Transverse colon (tissue), 4 donors: ENCODE results near the gene TARBP2. TPM values are rescaled to one million over a fixed set of nuclear protein-coding genes. Genes with fewer than 3 reads are reported as not detected.

ENCODE experiments used
- DNase-seq: peaks from one replicate; pipeline ENCODE4 v3.0.0-alpha.2; 2019
- H3K27ac ChIP-seq, 4 donors: fragments of 200-600 bp; sonication (generic); 2 replicates each; pipeline ENCODE4 v1.5.1; 2016 to 2018; ENCODE audit warnings: inconsistent platforms in 4 of 4
- H3K27me3 ChIP-seq: fragments of 200-600 bp; sonication (generic); 2 replicates; pipeline ENCODE4 v1.5.1; 2017; ENCODE audit warnings: inconsistent platforms
- H3K36me3 ChIP-seq, 4 donors: fragments of 200-600 bp; sonication (generic); 2 replicates each; pipeline ENCODE4 v1.5.1; 2017 to 2019; ENCODE audit warnings: inconsistent platforms in 4 of 4
- H3K4me1 ChIP-seq, 4 donors: fragments of 200-600 bp; sonication (generic); 2 replicates each; pipeline ENCODE4 v1.5.1; 2017 to 2020; ENCODE audit warnings: inconsistent platforms in 4 of 4
- H3K4me3 ChIP-seq, 4 donors: fragments of 200-600 bp; sonication (generic); 1 replicate in 1 of 4; 2 replicates in 3 of 4; pipeline versions ENCODE4 v1.5.1 to v1.6.1; 2017 to 2019; ENCODE audit warnings: inconsistent platforms in 4 of 4
- H3K9me3 ChIP-seq, 2 donors: fragments of 200-600 bp; sonication (generic); 2 replicates each; pipeline ENCODE4 v1.5.1; 2017 to 2019; ENCODE audit warnings: inconsistent platforms in 2 of 2
- EP300 ChIP-seq: sonication (generic); formaldehyde crosslinking; IDR thresholded peaks from one replicate; pipeline ENCODE4 v1.6.1; 2017; ENCODE audit warnings: antibody characterized with exemption, low read depth
- POLR2A ChIP-seq: fragments of 450-650 bp; IDR thresholded peaks from one replicate; pipeline ENCODE4 v1.6.1; 2016; ENCODE audit warnings: antibody characterized with exemption, mild to moderate bottlenecking, moderate library complexity
- POLR2AphosphoS5 ChIP-seq, 3 donors: sonication (generic); formaldehyde crosslinking; IDR thresholded peaks; one replicate each; pipeline ENCODE4 v1.6.1; 2016; ENCODE audit warnings: antibody characterized with exemption in 3 of 3
- WGBS, 2 donors: methylation state at CpG; one replicate each; pipeline ENCODE4 v1.1.5; 2018; ENCODE audit warnings: low coverage in 1 of 2; 5-methylcytosine and 5-hydroxymethylcytosine counted together
- in situ Hi-C, 4 donors: fragments of 200-750 bp; cut with MboI; loops; one replicate each; pipeline versions ENCODE4 v1.15.0 to v1.15.1; 2017; ENCODE audit warnings: low sequenced_read_pairs in 3 of 4, low pct_ligation_motif_present in 1 of 4, low pct_unique_long_range_greater_than_20kb in 1 of 4
- intact Hi-C: fragments of 100-400 bp; cut with DNase I; formaldehyde crosslinking; loops from one replicate; pipeline ENCODE4 v1.15.1; 2023; ENCODE audit warnings: low total_unique reads
- total RNA-seq, 4 donors: library from RNA; depleted of rRNA; stranded (reverse); fragments of >200 nt; gene quantifications; one replicate each; pipeline ENCODE4 v1.1.0, GENCODE V29; 2016
- TF ChIP-seq, protein P1 (sequence below), 5 experiments: fragments of 200-600 bp in 3 of 5; fragments of 450-650 bp in 2 of 5; sonication (generic) in 3 of 5; IDR thresholded peaks; 1 replicate in 2 of 5; 2 replicates in 3 of 5; pipeline ENCODE4 v1.5.1; 2016 to 2017; ENCODE audit warnings: antibody characterized with exemption in 5 of 5, inconsistent platforms in 3 of 5, mild to moderate bottlenecking in 2 of 5, moderate library complexity in 1 of 5

The TARBP2 gene
- total RNA-seq, 4 donors from 2014 or later = 22.4 to 37.0 (median 34.1) TPM

DNA sequence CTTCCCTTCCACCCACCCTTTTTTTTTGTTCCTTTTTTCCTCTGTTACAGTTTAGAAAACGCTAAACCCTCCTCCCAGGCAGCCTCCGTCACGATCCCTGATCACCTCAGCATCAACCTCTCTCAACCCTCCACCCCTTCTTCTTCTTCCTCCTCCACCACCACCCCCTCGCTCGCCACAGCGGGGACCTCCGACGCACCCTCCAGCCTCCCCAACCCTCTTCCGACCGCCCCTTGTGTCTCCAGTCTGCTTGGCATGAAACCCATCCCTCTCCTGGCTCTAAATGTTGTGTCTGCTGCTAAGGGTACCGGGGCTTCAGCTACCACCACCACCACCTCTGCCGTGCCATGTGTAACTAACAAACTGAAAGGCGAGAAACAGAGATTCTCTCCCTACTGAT is 26.3 kb upstream of the TARBP2 start:
- TF ChIP-seq EP300 = no peak
- TF ChIP-seq, protein P1, sequence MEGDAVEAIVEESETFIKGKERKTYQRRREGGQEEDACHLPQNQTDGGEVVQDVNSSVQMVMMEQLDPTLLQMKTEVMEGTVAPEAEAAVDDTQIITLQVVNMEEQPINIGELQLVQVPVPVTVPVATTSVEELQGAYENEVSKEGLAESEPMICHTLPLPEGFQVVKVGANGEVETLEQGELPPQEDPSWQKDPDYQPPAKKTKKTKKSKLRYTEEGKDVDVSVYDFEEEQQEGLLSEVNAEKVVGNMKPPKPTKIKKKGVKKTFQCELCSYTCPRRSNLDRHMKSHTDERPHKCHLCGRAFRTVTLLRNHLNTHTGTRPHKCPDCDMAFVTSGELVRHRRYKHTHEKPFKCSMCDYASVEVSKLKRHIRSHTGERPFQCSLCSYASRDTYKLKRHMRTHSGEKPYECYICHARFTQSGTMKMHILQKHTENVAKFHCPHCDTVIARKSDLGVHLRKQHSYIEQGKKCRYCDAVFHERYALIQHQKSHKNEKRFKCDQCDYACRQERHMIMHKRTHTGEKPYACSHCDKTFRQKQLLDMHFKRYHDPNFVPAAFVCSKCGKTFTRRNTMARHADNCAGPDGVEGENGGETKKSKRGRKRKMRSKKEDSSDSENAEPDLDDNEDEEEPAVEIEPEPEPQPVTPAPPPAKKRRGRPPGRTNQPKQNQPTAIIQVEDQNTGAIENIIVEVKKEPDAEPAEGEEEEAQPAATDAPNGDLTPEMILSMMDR (IDR thresholded peaks at IDR 0.05) = no peak
- no peak for TF ChIP-seq POLR2AphosphoS5 (IDR thresholded peaks at IDR 0.05)
- no peak for TF ChIP-seq POLR2A
- in situ Hi-C loops (no loop called here), intact Hi-C loops (no loop called here)
- Histone ChIP-seq H3K4me1 (peaks cover 0 to 26% (median 9%) of the 10 kb centered on the region in 4 donors), H3K27ac (peak overlapping the region in 2 of 4 donors; percentile 4 to 20), H3K4me3 (no peak overlapping the region), H3K9me3 (no peaks in the 10 kb centered on the region), H3K27me3 (no peaks in the 10 kb centered on the region), H3K36me3 (peaks cover 0 to 89% (median 47%) of the 10 kb centered on the region in 4 donors)
- no peak for DNase-seq
- 51 to 66% methylated on average over 5 to 13 of the region's 13 CpGs for WGBS, 2 donors

DNA sequence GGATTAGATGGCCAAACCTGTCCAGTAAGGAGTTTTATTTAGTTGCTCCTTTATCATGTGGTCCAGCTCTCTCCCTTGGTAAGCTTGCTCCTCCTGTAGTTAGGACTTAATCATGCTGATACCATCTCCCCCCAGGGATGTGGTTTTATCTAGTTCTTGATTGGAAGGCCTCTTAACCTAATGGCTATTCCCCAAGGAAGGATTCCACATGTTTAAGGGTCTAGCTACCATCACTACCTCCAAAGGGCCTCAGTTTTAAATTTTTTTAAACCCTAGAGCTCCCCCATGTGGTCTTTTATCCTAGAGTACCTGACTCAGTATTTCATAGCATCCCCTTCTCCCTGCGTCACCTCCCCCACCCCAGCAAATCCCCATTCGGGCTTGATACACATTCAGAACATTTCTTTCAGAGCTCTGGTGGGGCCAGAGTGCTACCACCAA is 24.3 kb upstream of the TARBP2 start:
- no peaks in the 10 kb centered on the region for H3K27me3 ChIP-seq
- no peak overlapping the region for H3K4me3 ChIP-seq
- no peaks in the 10 kb centered on the region for H3K9me3 ChIP-seq
- no peak for DNase-seq
- TF ChIP-seq, protein P1 (IDR thresholded peaks at IDR 0.05) = peak in 1 of 5 experiments; percentile 10
- TF ChIP-seq EP300 = no peak
- H3K36me3 ChIP-seq = peaks cover 0 to 88% (median 43%) of the 10 kb centered on the region in 4 donors
- no peak overlapping the region for H3K27ac ChIP-seq
- WGBS, 2 donors = 60 to 72% methylated on average over 2 of the region's 2 CpGs
- intact Hi-C loops (no loop called here), in situ Hi-C loops (no loop called here)
- H3K4me1 ChIP-seq = peaks cover 0 to 22% (median 9%) of the 10 kb centered on the region in 4 donors

DNA sequence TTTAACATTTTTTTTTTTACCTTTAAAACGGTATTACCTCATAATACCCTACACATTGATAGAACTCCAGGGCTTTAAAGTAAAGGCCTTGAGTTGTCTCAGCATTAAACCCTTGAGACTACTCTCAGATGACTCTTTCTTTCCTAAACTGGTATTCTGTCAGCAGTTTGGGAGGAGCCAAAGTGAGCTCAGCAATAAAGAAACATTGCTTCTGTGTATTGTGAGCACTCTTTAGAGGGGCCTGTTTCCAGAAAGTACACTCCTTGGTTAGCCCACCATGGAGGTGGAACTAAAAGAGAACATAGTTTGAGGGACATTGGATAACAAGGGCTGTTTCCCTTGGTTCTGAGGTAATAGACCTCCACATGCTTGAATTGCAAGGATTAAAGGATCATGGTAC is 22.2 kb upstream of the TARBP2 start:
- in situ Hi-C loops = no loop called here
- WGBS, 2 donors = 47 to 57% methylated on average over 1 of the region's 1 CpG
- peak overlapping the region in 1 of 4 donors; percentile 36 for H3K27ac ChIP-seq
- no peak for DNase-seq
- intact Hi-C loops = no loop called here
- TF ChIP-seq, protein P1 (IDR thresholded peaks at IDR 0.05) = no peak
- TF ChIP-seq POLR2A (no peak), POLR2AphosphoS5 (IDR thresholded peaks at IDR 0.05) (no peak), EP300 (no peak)
- no peaks in the 10 kb centered on the region for H3K9me3 ChIP-seq
- H3K4me1 ChIP-seq = peaks cover 0 to 22% (median 12%) of the 10 kb centered on the region in 4 donors
- H3K27me3 ChIP-seq = no peaks in the 10 kb centered on the region
- H3K4me3 ChIP-seq = no peak overlapping the region
- H3K36me3 ChIP-seq = peaks cover 0 to 68% (median 32%) of the 10 kb centered on the region in 4 donors

DNA sequence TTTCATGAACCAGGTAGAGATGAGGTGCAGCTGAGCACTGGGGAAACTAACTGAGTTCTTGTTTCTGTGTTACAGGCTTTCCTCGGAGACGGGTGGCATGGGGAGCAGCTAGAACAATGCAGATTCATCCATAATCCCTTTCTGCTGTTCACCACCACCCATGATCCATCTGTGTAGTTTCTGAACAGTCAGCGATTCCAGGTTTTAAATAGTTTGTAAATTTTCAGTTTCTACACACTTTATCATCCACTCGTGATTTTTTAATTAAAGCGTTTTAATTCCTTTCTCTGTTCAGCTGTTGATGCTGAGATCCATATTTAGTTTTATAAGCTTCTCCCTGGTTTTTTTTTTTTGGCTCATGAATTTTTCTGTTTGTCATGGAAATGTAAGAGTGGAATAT is 21.8 kb upstream of the TARBP2 start:
- Histone ChIP-seq H3K36me3 (peaks cover 0 to 64% (median 30%) of the 10 kb centered on the region in 4 donors), H3K9me3 (no peaks in the 10 kb centered on the region), H3K27me3 (no peaks in the 10 kb centered on the region), H3K4me1 (peaks cover 0 to 21% (median 12%) of the 10 kb centered on the region in 4 donors), H3K27ac (peak overlapping the region in 1 of 4 donors; percentile 36), H3K4me3 (no peak overlapping the region)
- 78 to 93% methylated on average over 4 to 5 of the region's 5 CpGs for WGBS, 2 donors
- intact Hi-C loops = no loop called here
- in situ Hi-C loops = no loop called here
- no peak for DNase-seq
- no peak for TF ChIP-seq POLR2A
- TF ChIP-seq EP300 = no peak
- no peak for TF ChIP-seq POLR2AphosphoS5 (IDR thresholded peaks at IDR 0.05)
- TF ChIP-seq, protein P1 (IDR thresholded peaks at IDR 0.05) = no peak
